ENCODE results near the gene ERAL1.
"Not testable (repeated sequence)": the region's sequence is repeated elsewhere in the genome, so short reads cannot be mapped to it uniquely, and the experiment has no call there.

The ERAL1 gene

DNA sequence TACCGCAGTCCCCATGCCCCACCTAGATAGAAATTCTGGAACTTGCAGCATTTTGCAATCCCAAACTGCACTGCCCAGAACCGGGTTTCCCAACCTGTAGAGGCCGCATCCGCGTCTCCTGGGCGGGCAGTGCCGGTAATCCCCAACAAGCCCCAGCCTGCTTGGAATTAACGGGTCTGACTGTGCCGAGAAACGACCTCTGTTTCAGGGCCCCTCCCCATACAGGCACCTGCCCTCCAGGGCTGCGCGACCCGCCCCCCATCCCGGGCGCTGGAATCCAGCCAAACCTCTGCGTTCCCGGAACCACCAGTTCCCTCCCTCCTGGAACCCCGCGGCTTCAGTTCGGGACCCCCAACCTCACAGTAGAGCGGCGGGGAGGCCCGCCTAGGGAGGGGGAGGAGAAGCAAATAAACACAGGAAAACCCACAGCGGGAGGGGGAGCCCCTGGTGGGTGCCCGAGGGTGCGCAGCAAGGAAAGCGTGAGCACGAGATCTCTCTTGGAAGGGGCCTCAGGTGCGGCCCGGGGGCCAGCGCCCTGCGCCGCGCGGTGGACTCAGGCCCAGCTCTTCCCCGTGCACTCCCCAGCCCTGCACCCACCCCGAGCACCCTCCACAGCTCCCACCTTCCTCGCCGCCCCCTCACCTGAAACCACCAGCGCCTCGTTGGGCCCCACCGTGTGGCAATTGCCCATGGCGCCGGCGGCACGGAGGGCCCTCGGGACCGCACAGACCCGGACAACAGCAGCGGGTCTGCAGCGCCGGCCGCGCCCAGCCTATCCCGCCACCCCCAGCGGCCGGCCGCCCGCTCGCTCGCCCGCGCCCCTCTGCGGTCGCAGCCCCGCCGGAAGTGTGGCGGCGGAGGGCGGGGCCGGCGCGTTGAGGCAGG is 42.3 kb downstream of the ERAL1 start, which contains the start of gene FLOT2:
TSS of gene FLOT2 (minus strand) at position 850 of the 885 bp plus-strand sequence. CDS start at position 691, 159 bp downstream.
- H3K4me1 Mint-ChIP-seq = peaks cover 71% of the 10 kb centered on the region
- DNase-seq = peak; percentile 73
- H3K36me3 Mint-ChIP-seq (ENCODE audit: low read depth) = peaks cover 19% of the 10 kb centered on the region
- no peaks in the 10 kb centered on the region for H3K9me3 Mint-ChIP-seq
- H3K27me3 Mint-ChIP-seq = no peaks in the 10 kb centered on the region
- H3K27ac Mint-ChIP-seq = peak within 1 kb of the TSS; percentile 93
- peak within 1 kb of the TSS; percentile 89 for H3K4me3 Mint-ChIP-seq
- peak; percentile 73 for ATAC-seq

DNA sequence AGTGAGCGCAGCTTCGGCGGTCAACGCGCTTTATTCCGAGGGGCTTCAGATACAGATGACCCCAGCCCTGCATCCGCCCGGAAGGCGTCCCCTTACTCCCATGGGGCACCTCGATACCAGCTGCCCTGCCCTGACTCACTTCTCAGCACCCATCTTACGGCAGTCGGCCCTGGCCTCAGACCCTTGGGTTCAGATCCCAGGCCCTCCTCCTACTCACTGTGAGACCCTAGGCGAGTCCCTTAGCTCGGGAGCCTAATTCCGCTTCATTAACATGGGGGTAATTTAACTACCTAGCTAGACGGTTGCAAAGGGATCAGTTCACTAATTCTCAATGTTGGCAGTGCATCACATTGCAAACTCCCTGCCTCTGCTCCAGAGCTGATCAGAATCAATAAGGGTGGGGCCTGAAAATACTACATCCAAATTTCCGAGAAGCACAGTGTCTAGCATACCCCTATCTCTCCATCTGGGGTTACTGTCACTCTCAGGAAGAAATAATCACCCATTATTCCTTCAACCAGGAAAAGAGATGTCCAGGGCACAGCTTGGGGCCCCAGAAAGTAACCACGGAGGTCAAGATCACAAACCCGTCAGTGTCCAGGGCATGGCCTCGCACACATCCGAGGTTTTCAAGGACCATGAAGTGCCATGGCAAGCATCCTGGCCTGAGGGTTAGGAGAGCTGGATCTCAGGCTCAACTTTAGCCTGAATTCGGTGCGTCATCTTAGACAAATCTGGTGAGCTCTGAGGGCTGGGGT is 43.1 kb downstream of the ERAL1 start:
- peak; percentile 62 for DNase-seq
- no peaks in the 10 kb centered on the region for H3K27me3 Mint-ChIP-seq
- H3K27ac Mint-ChIP-seq = peak overlapping the region; percentile 93
- peak; percentile 25 for ATAC-seq
- peaks cover 20% of the 10 kb centered on the region for H3K36me3 Mint-ChIP-seq (ENCODE audit: low read depth)
- peaks cover 68% of the 10 kb centered on the region for H3K4me1 Mint-ChIP-seq
- no peaks in the 10 kb centered on the region for H3K9me3 Mint-ChIP-seq
- peak overlapping the region; percentile 89 for H3K4me3 Mint-ChIP-seq

DNA sequence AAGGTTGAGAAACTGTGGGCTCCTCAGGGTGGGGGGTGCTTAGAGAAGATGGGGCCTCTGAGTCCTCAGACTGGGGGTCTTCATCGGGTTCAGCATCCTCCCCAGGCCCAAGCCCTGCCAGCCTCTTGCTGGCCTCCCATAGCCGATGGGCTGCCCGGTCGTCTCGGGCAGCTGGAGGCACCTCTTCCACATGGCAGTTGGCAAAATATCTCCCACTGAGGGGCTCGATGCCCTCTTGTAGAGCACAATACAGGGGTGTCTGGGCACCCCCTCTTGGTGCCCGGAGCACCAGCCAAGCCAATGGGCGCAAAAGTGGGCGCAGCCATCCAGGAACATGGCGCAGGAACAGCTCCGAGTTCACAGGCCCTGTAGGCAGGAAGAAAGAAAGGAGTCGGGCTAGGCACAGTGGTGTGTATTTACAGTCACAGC is 43.7 kb downstream of the ERAL1 start:
- peaks cover 16% of the 10 kb centered on the region for H3K36me3 Mint-ChIP-seq (ENCODE audit: low read depth)
- H3K9me3 Mint-ChIP-seq = no peaks in the 10 kb centered on the region
- DNase-seq = no peak
- H3K4me3 Mint-ChIP-seq = no peak overlapping the region
- H3K27me3 Mint-ChIP-seq = no peaks in the 10 kb centered on the region
- H3K4me1 Mint-ChIP-seq = peaks cover 62% of the 10 kb centered on the region
- no peak for ATAC-seq
- no peak overlapping the region for H3K27ac Mint-ChIP-seq

DNA sequence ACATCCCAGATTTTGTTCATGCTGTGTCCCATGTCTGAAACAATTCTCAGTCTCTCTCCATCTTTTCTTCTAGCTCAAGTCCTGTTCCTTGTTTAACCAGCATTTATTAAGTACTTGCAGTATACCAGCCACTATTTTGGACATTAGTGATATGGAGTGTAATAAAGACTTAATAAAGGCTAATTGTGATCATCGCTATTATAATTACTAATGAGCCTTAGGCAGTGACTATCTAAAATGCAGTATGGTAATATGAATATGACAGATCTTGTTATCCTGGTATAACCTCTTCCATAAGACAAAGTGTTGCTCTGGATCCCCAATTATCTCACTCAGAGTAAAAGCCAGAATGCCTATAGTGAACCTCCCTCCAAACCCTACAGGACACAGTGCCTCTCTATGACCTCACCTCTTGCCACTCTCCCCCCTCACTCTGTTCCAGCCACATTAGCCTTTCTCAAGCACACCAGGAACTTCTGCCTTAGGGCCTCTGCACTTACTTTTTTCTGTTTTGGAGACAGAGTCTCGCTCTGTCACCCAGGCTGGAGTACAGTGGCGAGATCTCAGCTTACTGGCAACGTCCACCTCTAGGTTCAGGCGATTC is 44.5 kb downstream of the ERAL1 start:
- ATAC-seq (no peak), DNase-seq (no peak)
- Mint-ChIP-seq H3K36me3 (ENCODE audit: low read depth) (peaks cover 16% of the 10 kb centered on the region), H3K27me3 (no peaks in the 10 kb centered on the region), H3K27ac (no peak overlapping the region), H3K9me3 (no peaks in the 10 kb centered on the region), H3K4me3 (no peak overlapping the region), H3K4me1 (peaks cover 54% of the 10 kb centered on the region)

DNA sequence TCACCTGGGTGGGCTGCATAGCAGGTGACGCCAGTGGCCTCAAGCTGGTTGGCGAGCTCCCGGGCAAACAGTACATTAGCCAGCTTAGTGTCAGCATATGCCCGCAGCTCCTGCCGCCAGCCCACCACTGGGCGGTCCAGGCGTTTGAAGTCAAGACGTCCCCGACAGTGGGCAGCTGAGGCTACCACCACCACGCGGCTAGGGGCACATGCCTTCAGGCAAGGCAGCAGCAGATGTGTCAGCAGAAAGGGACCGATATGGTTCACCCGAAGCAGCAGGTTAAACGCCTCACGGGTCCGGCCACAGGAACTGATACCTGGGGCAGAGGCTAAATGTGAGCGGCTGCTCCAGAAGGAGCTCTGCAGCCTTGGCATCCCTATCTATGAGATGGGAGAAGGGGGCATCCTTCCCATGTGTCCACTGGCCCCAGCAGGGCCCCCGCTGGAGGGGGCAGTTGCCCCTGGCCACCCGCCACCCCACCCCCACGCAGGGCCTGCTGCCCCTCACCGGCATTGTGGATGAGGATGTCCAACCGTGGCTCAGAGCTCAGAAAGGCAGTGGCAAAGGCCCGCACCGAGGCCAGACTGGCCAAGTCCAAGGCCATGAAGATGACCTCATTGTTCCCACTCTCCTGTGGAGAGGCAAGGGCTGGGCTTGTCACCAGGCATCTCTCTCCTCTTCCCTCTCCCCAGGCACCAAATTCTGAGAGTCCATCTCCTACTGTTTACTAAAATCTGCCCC is 46.3 kb downstream of the ERAL1 start:
- peaks cover 41% of the 10 kb centered on the region for H3K4me1 Mint-ChIP-seq
- peak overlapping the region; percentile 90 for H3K4me3 Mint-ChIP-seq
- peaks cover 19% of the 10 kb centered on the region for H3K36me3 Mint-ChIP-seq (ENCODE audit: low read depth)
- no peaks in the 10 kb centered on the region for H3K27me3 Mint-ChIP-seq
- peak overlapping the region; percentile 88 for H3K27ac Mint-ChIP-seq
- no peaks in the 10 kb centered on the region for H3K9me3 Mint-ChIP-seq
- ATAC-seq = no peak
- no peak for DNase-seq

DNA sequence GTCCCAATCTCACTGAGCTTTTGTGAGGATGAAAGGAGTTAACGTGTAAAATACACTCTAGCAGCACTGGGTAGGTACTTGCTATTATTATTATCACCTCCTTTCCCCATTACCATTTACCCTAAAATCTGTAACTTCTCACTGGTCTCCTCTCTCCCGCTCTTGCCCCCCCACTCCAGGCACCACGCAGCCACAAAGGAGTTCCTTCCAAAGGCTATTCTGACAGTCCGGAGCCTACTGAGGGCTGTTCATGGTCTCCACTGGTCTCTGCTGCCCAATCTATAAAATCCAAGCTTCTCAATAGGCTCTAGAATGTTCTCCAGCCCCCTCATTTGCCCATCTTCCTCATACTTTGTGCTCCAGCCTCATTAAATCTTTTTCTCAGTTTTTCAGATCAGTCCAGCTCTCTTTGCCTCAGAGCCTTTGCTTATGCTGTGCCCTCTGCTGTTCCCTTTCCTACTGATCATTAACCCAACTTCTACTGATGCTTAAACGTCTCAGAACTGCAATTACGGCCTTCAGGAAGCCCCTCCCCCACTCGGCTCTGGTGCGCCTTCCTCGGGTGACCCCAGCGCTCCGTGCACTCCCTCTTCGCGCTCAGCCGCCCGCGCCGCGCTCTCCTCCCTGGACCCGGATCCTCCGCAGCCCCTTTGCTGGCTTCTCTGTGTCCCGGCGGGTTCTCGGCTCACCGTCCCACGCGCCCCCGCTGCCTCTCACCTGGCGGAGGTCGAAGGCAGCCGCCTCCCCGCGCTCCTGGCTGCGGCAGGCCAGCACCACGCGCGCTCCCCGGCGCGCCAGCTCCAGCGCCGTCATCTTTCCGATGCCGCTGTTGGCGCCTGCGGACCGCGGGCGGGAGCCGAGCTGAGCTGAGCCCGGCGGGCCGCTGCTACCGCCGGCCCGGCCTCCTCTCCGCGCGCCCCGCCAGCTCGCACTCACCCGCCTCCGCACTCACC is 47.3 kb downstream of the ERAL1 start:
- Mint-ChIP-seq H3K4me1 (peaks cover 34% of the 10 kb centered on the region), H3K9me3 (no peaks in the 10 kb centered on the region), H3K27me3 (no peaks in the 10 kb centered on the region), H3K36me3 (ENCODE audit: low read depth) (peaks cover 19% of the 10 kb centered on the region), H3K4me3 (peak overlapping the region; percentile 90), H3K27ac (peak overlapping the region; percentile 88)
- DNase-seq = peak; percentile 67
- ATAC-seq = peak; percentile 10

DNA sequence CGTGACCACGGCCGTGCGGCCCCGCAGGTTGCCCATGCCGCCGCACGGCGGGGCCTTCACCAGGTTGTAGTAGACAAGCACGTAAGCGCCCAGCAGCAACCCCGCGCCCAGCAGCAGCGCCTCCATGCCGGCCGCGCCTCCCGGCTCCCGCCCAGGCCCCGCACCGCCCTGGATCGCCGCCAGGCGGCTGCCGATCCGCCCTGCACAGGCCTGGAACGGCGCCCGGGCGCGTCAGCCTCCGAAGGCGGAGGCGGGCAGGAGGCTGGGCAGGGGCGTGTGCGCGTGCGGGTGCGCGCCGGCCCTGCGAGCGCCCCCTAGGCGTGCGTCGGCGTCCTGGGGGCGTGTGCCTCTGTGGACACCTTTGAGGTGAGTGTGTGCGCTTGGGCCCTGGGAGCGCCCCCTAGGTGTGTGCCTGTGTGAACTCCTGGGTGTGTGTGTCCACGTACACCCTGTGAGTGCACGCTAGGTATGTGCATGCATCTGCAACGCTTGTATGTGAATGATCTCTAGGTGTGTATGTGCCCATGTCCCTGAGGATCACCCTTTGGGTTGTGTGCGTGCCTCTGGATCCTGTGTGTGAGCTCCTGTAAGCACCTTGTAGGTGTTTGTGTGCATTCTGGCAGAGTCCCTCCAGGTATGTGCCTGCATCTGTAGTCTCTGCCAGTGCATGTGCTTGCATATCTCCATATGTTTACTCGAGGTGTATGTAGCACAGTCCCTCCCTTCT is 48.2 kb downstream of the ERAL1 start, which contains the start of gene DHRS13:
TSS of gene DHRS13 (minus strand) at position 261 of the 727 bp plus-strand sequence. CDS start at position 126, 135 bp downstream.
- ATAC-seq (peak; percentile 96), DNase-seq (peak; percentile 95)
- H3K4me3 Mint-ChIP-seq = peak within 1 kb of the TSS; percentile 90
- H3K27ac Mint-ChIP-seq = peak within 1 kb of the TSS; percentile 88
- peaks cover 19% of the 10 kb centered on the region for H3K36me3 Mint-ChIP-seq (ENCODE audit: low read depth)
- no peaks in the 10 kb centered on the region for H3K27me3 Mint-ChIP-seq
- H3K9me3 Mint-ChIP-seq = no peaks in the 10 kb centered on the region
- peaks cover 29% of the 10 kb centered on the region for H3K4me1 Mint-ChIP-seq

DNA sequence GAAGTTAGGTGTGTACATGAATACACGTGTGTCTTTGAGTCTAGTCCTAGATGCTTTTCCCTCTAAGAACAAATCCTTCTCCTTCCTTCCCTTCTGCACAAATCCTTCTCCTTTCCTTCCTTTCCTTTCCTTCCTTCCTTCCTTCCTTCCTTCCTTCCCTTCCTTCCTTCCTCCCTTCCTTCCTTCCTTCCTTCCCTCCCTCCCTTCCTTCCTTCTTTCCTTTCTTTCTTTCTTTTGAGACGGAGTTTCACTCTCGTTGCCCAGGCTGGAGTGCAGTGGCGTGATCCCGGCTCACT is 48.7 kb downstream of the ERAL1 start:
- Mint-ChIP-seq H3K27ac (peak overlapping the region; percentile 55), H3K4me1 (peaks cover 25% of the 10 kb centered on the region)

DNA sequence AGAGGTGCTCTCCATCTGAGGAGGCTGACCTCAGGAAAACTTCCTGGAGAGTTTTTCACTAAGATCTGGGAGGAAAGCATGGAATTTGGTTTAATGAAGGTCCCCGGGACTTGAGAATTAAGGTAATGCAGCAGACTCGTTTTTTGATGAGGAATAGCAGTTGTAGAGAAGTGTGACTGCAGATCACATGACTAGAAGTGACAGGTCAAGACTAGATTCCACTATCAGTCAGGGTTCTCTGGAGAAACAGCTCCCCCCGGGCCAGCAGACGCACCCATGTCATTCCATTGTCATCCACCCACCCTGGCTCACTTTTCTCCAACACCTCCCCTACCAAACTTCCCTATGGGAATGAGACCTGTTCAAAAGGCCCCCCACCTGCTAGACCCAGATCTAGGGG is 50.0 kb downstream of the ERAL1 start:
- peaks cover 18% of the 10 kb centered on the region for H3K36me3 Mint-ChIP-seq (ENCODE audit: low read depth)
- ATAC-seq (no peak), DNase-seq (no peak)
- no peak overlapping the region for H3K4me3 Mint-ChIP-seq
- H3K9me3 Mint-ChIP-seq = no peaks in the 10 kb centered on the region
- no peak overlapping the region for H3K27ac Mint-ChIP-seq
- no peaks in the 10 kb centered on the region for H3K27me3 Mint-ChIP-seq
- H3K4me1 Mint-ChIP-seq = peaks cover 17% of the 10 kb centered on the region

More for the DNA sequence above, 48.7 kb downstream of the ERAL1 start:
- H3K27me3 Mint-ChIP-seq, ATAC-seq, H3K9me3 Mint-ChIP-seq, DNase-seq: not testable (repeated sequence)
- Mint-ChIP-seq H3K36me3 (ENCODE audit: low read depth) (peaks cover 19% of the 10 kb centered on the region), H3K4me3 (peak overlapping the region; percentile 58)

DNA sequence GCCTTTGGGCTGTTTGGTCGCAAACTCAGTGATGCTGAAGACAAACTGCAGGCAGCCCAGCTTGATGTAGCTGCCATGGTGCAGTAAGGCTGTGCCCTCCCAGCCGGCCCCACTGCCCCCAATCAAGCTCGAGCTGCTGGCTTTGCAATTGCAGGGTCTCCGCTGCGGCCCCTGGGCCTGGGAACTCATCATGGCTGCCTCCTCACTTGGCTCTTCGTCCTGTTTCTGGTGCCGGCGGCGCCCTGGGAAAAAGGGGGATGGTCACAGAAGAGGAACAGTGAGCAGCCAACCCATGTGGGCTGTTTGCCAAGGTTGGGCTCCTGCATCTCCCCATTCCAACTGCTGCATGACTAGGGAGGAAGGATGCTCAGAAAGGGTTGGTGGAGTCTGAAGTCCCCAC is 51.5 kb downstream of the ERAL1 start:
- H3K27ac Mint-ChIP-seq = no peak overlapping the region
- H3K4me1 Mint-ChIP-seq = peaks cover 11% of the 10 kb centered on the region
- no peaks in the 10 kb centered on the region for H3K9me3 Mint-ChIP-seq
- DNase-seq (no peak), ATAC-seq (no peak)
- no peaks in the 10 kb centered on the region for H3K27me3 Mint-ChIP-seq
- no peak overlapping the region for H3K4me3 Mint-ChIP-seq
- H3K36me3 Mint-ChIP-seq (ENCODE audit: low read depth) = peaks cover 22% of the 10 kb centered on the region

DNA sequence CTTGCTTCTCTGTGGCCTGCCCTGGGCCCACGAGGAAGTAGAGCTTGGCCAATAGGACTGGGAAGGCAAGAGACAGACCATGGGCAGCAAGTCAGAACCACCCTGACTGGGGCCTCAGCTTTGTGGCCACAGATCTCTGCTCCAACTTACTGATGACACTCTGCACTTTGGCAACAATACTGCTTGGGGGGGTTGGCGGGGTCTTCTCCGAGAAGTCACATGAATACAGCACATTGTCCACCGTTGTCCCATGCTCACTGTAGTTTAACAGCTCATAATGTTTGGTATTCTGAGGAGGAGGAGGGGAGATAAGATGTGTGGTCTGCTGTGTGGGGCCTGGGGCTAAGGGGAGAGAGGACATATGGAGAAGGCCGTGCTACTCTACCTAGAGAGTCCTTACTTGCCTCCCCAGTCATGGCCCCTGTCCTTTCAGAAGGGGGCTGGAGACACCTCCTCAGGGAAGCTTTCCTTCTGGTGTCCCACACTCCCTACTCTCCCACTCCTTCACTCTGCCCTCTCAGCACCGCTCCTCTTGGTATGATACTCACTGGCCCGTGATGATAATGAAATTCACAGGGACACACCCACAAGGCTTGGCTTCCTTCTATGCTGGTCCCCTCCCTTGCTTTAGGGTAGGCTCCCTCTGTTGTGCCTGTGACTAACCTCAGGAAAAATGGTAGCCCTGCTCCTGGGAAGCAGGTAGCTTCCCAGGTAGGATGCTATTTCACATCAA is 52.1 kb downstream of the ERAL1 start:
- DNase-seq (no peak), ATAC-seq (no peak)
- Mint-ChIP-seq H3K27ac (peak overlapping the region; percentile 13), H3K4me1 (peaks cover 5% of the 10 kb centered on the region), H3K27me3 (no peaks in the 10 kb centered on the region), H3K4me3 (no peak overlapping the region), H3K36me3 (ENCODE audit: low read depth) (peaks cover 22% of the 10 kb centered on the region), H3K9me3 (no peaks in the 10 kb centered on the region)

DNA sequence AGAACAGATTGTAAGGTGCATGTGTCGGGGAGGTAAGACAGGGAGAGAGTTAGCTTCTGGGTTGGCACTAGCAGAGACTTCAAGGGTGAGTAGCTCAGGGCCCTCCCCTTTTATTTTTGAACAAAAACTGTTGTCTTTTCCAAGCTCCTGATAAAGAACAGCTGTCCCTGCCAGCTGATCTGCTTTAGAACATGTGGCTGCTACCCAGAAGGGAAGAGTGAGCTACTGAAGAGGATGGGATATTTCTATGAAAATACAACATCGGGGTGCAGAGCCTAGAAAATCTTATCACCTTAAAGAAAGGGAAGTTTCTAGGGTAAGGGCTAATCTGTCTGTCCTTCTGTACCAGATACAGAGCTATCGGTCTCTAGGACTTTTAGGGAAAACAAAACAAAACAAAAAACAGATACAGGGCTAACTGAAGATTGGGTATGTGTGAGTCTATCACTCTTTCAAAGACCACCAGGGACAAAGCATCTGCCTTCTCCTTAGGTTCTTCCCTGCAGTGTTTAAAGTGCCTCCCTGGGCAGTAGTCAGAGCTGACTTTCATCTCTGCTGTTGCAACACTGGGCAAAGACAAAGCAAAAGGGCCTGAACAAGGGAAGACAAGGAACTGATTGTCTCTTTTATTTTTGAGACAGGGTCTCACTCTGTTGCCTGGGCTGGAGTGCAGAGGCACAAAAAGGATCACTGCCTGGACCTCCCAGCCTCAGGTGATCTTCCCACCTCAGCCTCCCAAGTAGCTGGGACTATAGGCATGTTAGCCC is 53.1 kb downstream of the ERAL1 start:
- Mint-ChIP-seq H3K4me1 (no peaks in the 10 kb centered on the region), H3K27me3 (no peaks in the 10 kb centered on the region), H3K4me3 (no peak overlapping the region), H3K36me3 (ENCODE audit: low read depth) (peaks cover 27% of the 10 kb centered on the region), H3K27ac (peak overlapping the region; percentile 14), H3K9me3 (no peaks in the 10 kb centered on the region)
- ATAC-seq (no peak), DNase-seq (no peak)
